KOPT-K1 (cell line): ENCODE results near the gene OVCA2.
"Not testable (repeated sequence)": the region's sequence is repeated elsewhere in the genome, so short reads cannot be mapped to it uniquely, and the experiment has no call there.

Experiments used
- H3K27ac ChIP-seq: fragments of 200-600 bp; sonication (generic); 2 replicates; pipeline ENCODE4 v1.5.1; 2016; ENCODE audit warnings: antibody characterized with exemption, mild to moderate bottlenecking, low read depth, low read length; ENCODE audit not compliant: poor library complexity, severe bottlenecking
- H3K36me3 ChIP-seq: fragments of 200-600 bp; sonication (generic); 2 replicates; pipeline ENCODE4 v1.5.1; 2017; ENCODE audit warnings: antibody characterized with exemption, mild to moderate bottlenecking, low read length, moderate library complexity; ENCODE audit not compliant: insufficient read depth
- H3K9me3 ChIP-seq: fragments of 200-600 bp; sonication (generic); 2 replicates; pipeline ENCODE4 v1.5.1; 2017; ENCODE audit warnings: antibody characterized with exemption, low read length, mild to moderate bottlenecking; ENCODE audit not compliant: insufficient read depth, poor library complexity, severe bottlenecking

The OVCA2 gene

GRCh38 chr17:2008332-2009126 lies 33.3 kb upstream of the OVCA2 start:
- Histone ChIP-seq H3K9me3 (no peaks in the 10 kb centered on the region), H3K36me3 (no peaks in the 10 kb centered on the region), H3K27ac (no peak overlapping the region)

- H3K9me3 ChIP-seq: no peaks in the 10 kb centered on the region
- H3K36me3 ChIP-seq: no peaks in the 10 kb centered on the region
- H3K27ac ChIP-seq: no peak overlapping the region
Observed at GRCh38 chr17:2009737-2010136, 32.1 kb upstream of the OVCA2 start.

GRCh38 chr17:2011411-2012371 lies 30.1 kb upstream of the OVCA2 start:
- Histone ChIP-seq H3K9me3 (no peaks in the 10 kb centered on the region), H3K36me3 (no peaks in the 10 kb centered on the region), H3K27ac (peak overlapping the region; percentile 24)

GRCh38 chr17:2012499-2012898 lies 29.3 kb upstream of the OVCA2 start:
- Histone ChIP-seq H3K27ac (peak overlapping the region; percentile 24), H3K9me3 (no peaks in the 10 kb centered on the region), H3K36me3 (no peaks in the 10 kb centered on the region)

- H3K36me3 ChIP-seq, H3K9me3 ChIP-seq, H3K27ac ChIP-seq: not testable (repeated sequence)
Observed at GRCh38 chr17:2013220-2013993, 28.4 kb upstream of the OVCA2 start.

GRCh38 chr17:2013994-2014317 lies 27.9 kb upstream of the OVCA2 start:
- no peaks in the 10 kb centered on the region for H3K9me3 ChIP-seq
- no peaks in the 10 kb centered on the region for H3K36me3 ChIP-seq
- H3K27ac ChIP-seq: no peak overlapping the region

GRCh38 chr17:2015314-2015713 lies 26.5 kb upstream of the OVCA2 start:
- H3K27ac ChIP-seq: no peak overlapping the region
- no peaks in the 10 kb centered on the region for H3K9me3 ChIP-seq
- no peaks in the 10 kb centered on the region for H3K36me3 ChIP-seq

- Histone ChIP-seq H3K36me3 (no peaks in the 10 kb centered on the region), H3K27ac (no peak overlapping the region), H3K9me3 (no peaks in the 10 kb centered on the region)
Observed at GRCh38 chr17:2016494-2016893, 25.3 kb upstream of the OVCA2 start.

- no peaks in the 10 kb centered on the region for H3K36me3 ChIP-seq
- no peak overlapping the region for H3K27ac ChIP-seq
- no peaks in the 10 kb centered on the region for H3K9me3 ChIP-seq
Observed at GRCh38 chr17:2017274-2017941, 24.4 kb upstream of the OVCA2 start.

GRCh38 chr17:2018716-2019510 lies 22.9 kb upstream of the OVCA2 start:
- H3K36me3 ChIP-seq: no peaks in the 10 kb centered on the region
- no peaks in the 10 kb centered on the region for H3K9me3 ChIP-seq
- no peak overlapping the region for H3K27ac ChIP-seq

GRCh38 chr17:2019723-2020122 lies 22.1 kb upstream of the OVCA2 start:
- no peak overlapping the region for H3K27ac ChIP-seq
- H3K9me3 ChIP-seq: no peaks in the 10 kb centered on the region
- no peaks in the 10 kb centered on the region for H3K36me3 ChIP-seq

- H3K9me3 ChIP-seq: no peaks in the 10 kb centered on the region
- no peaks in the 10 kb centered on the region for H3K36me3 ChIP-seq
- peak overlapping the region; percentile 17 for H3K27ac ChIP-seq
Observed at GRCh38 chr17:2020721-2021120, 21.1 kb upstream of the OVCA2 start.

GRCh38 chr17:2022647-2023240 lies 19.1 kb upstream of the OVCA2 start:
- Histone ChIP-seq H3K27ac (peak overlapping the region; percentile 37), H3K9me3 (no peaks in the 10 kb centered on the region), H3K36me3 (no peaks in the 10 kb centered on the region)

GRCh38 chr17:2023256-2023655 lies 18.6 kb upstream of the OVCA2 start:
- peak overlapping the region; percentile 37 for H3K27ac ChIP-seq
- no peaks in the 10 kb centered on the region for H3K9me3 ChIP-seq

More at GRCh38 chr17:2023256-2023655, 18.6 kb upstream of the OVCA2 start:
- H3K36me3 ChIP-seq: no peaks in the 10 kb centered on the region
